ENCODE measurements around the gene PAX5.

DNA sequence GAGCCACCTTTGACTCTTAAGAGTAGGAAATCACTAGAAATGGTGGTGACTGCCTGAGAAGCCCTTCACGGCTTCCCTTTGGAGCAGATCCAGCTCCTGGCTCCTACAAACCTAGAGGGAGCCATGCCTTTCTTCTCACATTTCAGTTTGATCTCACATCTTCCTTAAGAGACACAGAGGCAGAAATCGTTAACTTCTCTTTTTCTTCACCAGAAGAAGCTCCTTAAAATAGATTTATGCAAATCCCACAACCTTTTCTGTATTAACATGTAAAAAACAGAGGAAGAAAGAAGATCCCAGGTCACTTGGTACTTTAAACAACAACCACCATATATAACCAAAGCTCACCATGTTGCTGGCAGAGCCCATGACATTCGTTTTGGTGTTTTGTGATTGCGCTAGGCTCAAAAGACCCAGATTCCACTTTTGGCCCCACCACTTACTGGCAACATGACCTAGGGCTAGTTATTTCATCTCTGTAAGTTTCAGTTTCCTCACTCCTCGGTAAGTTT is 29.6 kb downstream of the PAX5 start:
- TF ChIP-seq, protein P1, sequence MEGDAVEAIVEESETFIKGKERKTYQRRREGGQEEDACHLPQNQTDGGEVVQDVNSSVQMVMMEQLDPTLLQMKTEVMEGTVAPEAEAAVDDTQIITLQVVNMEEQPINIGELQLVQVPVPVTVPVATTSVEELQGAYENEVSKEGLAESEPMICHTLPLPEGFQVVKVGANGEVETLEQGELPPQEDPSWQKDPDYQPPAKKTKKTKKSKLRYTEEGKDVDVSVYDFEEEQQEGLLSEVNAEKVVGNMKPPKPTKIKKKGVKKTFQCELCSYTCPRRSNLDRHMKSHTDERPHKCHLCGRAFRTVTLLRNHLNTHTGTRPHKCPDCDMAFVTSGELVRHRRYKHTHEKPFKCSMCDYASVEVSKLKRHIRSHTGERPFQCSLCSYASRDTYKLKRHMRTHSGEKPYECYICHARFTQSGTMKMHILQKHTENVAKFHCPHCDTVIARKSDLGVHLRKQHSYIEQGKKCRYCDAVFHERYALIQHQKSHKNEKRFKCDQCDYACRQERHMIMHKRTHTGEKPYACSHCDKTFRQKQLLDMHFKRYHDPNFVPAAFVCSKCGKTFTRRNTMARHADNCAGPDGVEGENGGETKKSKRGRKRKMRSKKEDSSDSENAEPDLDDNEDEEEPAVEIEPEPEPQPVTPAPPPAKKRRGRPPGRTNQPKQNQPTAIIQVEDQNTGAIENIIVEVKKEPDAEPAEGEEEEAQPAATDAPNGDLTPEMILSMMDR (IDR thresholded peaks at IDR 0.05), result no peak
- no peak for TF ChIP-seq POLR2A (IDR thresholded peaks at IDR 0.05)
